Fibroblast of skin of back (primary cell): ENCODE data around the gene EMC7.
"Not testable (repeated sequence)": the region's sequence is repeated elsewhere in the genome, so short reads cannot be mapped to it uniquely, and the experiment has no call there.

Experiments used
- DNase-seq: peaks from one replicate; pipeline ENCODE4 v3.0.0-alpha.2; 2013

EMC7 gene

DNA sequence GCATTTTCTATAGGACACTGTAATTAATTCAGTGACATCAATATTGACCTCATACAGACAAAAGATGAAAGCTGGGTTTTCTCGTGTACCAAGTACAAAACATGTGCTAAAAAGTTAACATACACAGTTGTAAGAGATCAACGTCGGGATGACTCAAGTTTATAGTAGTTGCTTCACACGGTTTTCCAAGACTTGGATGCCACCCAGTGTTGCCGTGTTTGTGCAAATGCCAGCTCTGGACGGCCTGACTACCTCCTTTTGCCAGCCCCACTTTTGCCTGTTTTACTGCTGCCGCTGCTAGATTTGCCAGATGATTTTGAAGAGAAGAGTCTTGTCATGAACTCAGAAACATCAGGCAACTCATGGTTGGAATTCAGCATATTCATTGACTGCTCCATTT, 17.6 kb downstream of the EMC7 start:
- DNase-seq, result no peak

DNA sequence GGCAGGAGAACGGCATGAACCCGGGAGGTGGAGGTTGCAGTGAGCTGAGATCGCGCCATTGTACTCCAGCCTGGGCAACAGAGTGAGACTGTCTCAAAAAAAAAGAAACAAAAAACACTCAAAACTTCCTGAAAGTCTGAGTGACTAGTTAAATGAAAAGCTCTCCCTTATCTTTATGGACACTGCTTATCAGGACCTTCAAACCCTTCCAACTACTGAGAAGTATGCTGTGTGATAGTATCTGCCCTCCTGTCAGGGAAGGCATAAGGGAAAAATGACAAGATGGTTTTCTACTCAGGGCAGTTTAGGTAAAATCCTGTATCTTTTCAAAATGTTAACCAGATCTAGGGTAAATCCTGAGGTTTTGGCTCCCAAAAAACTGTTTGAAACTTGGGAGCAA, 21.8 kb downstream of the EMC7 start:
- DNase-seq, result no peak

GRCh38 chr15:34078900-34079299, 22.8 kb downstream of the EMC7 start:
- DNase-seq, result no peak

DNA sequence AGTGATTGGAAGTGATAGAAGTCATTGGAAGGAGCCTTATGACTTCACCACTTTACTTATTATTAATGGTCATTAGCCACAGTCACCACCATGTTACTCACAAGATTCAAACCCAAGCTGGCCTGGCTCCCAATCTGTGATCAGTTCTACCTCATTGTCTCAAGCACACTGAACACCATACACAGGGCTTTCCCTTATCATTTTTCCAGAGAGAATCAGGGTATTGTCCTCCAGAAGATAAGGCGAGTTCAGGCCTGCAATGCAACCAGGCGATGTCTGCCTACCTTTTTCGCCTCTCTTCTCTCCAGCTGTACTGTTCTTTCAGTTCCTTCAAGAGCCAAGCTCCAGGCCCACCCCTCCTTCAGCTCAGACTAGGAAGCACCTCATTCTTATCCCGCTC, 24.9 kb downstream of the EMC7 start:
- DNase-seq, result no peak

GRCh38 chr15:34070003-34070402, 31.7 kb downstream of the EMC7 start:
- no peak for DNase-seq

- no peak for DNase-seq
Observed at GRCh38 chr15:34065941-34066340, 35.7 kb downstream of the EMC7 start.

GRCh38 chr15:34065261-34065660, 36.4 kb downstream of the EMC7 start:
- DNase-seq, result no peak

- no peak for DNase-seq
Observed at GRCh38 chr15:34064438-34064837, 37.2 kb downstream of the EMC7 start.

DNA sequence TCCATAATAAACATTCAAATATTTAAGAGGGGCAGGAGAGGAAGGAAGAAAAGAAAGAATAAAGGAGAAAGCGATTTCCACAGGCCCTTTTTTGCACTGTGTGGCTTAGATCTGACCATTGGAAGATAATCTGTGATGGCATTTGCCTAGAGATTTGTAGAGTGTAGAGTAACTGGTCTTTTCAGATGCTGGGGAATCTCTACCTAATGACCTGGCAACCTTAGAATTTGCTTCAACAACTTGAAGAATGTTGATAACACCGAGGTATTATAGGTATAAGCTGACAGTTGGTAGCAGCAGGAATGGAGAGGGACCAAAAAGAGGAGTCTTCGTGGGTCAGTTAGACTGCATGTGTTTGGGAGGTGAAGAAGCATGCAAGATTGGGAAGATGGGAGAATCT, 41.7 kb downstream of the EMC7 start:
- no peak for DNase-seq

DNA sequence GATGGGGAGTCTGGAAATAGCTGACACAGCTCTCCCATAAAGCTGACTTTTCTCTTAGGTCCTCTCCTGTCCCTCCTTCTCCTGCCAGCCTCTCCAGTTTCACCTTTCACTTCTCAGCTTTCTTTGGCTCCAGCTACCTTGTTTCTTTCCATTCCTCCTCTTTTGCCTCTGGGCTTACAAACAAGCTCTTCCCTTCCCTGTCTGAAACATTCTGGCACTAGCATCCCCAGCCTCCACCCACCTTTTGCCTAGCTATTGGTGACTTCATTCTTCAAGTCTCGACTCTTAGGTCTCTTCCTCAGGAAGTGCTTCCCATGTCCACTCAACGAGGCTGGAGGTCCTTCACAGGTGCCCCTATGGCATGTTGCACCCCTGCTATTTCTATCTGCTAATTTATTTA, 42.2 kb downstream of the EMC7 start:
- DNase-seq, result no peak

DNA sequence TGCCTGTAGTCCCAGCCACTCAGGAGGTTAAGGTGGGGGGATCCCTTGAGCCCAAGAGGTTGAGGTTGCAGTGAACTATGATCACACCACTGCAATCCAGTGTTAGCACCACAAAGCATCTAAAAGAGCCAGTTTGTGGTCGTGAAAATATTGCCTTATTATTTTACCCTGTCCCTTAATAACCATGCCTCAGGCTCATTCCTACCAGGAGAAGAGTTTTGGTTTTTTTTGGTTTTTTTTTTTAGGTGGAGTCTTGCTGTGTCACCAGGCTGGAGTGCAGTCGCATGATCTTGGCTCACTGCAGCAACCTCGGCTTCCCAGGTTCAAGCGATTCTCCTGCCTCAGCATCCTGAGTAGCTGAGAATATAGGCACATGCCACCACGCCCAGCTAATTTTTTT, 44.8 kb downstream of the EMC7 start:
- DNase-seq, result peak; percentile 91

DNA sequence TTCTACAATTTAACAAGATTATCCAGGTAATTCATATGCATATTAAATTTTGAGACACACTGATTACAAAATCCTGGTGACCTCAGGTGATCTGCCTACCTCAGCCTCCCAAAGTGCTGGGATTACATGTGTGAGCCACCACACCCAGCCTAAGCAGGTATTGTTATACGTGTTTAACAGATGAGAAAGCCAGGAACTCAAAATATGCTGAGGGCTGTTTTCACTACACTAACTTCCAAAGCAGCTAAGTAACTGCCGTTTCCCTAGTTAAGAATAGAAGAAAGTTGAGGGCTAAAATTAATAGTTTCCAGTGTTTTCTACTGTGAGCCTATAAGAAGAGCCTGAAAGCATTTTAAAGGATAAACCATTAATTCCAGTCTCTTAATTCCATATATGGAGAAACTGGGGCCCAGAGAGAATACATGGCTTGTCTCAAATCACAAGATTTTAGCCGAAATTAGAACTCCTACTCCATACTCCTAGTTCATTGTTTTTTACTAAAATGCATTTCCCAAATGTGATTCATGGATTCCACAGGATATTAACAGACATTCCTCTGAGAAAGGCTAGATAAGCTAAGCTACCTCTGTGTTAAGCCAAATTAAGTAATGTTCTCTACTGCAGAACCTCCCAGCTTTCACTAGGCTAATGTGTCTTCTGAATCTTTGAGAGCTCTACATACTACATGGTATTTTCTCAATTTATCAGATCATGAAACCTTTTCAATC, 45.6 kb downstream of the EMC7 start:
- DNase-seq, result peak; percentile 97

DNA sequence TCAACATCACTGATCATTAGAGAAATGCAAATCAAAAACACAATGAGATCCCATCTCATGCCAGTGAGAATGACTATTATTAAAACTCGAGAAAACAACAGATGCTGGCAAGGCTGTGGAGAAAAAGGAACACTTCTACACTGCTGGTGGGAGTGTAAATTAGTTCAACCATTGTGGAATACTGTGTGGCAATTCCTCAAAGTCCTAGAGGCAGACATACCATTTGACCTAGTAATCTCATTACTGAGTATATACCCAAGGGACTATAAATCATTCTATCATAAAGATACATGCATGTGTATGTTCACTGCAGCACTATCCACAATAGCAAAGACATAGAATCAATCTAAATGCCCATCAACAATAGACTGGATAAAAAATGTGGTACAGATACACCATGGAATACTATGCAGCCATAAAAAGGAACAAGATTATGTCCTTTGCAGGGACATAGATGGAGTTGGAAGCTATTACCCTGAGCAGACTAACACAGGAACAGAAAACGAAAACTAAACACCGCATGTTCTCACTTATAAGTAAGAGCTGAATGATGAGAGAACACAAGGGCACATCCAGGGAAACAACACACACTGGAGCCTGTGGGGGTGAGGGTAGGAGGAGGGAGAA, 47.5 kb downstream of the EMC7 start:
- peak; percentile 55 for DNase-seq

GRCh38 chr15:34050385-34050784, 51.3 kb downstream of the EMC7 start:
- DNase-seq, result not testable (repeated sequence)

DNA sequence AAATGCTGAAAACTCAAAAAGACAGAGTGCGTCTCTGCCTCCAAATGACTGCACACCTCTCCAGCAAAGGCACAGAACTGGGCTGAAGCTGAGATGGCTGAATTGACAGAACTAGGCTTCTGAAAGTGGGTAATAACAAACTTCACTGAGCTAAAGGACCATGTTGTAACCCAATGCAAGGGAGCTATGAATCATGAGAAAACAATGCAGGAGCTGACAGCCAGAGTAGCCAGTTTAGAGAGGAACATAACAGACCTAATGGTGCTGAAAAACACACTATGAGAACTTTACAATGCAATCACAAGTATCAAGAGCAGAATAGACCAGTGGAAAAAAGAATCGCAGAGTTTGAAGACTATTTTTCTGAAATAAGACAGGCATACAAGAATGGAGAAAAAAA, 52.5 kb downstream of the EMC7 start:
- DNase-seq, result peak; percentile 92

DNA sequence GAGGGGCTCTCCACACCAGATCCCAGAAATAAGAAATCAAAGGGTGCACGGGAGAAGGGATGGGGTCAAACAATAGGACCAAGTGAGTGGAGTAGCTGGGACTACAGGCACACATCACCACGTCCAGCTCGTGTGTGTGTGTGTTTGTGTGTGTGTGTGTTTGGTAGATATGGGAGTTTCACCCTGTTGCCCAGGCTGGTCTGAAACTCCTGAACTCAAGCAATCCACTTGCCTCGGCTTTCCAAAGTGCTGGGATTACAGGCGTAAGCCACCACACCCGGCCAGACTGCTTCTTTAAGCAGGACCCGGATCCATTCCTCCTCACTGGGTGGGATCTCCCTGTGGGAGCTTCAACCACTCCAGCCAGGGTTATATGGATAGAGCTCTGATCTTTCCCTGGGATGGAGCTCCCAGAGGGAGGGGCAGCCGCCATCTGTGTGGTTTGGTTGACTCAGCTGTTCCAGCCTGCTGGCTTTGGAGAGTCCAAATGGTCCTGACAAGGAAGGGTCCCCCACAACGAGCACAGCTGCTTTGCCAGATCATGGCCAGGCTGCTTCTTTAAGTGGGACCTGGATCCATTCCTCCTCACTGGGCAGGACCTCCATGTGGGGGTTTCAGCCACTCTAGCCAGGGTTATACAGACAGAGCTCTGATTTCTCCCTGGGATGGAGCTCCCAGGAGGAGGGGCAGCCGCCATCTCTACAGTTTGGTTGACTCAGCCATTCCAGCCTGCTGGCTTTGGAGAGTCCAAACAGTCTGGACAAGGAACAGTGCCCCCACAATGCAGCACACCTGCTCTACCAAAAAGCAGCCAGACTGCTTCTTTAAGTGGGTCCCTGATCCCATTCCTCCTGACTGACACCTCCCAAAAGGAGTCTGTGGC, 53.5 kb downstream of the EMC7 start:
- peak; percentile 76 for DNase-seq

GRCh38 chr15:34046471-34047145, 55.1 kb downstream of the EMC7 start:
- DNase-seq, result no peak

- DNase-seq, result no peak
Observed at GRCh38 chr15:34043813-34044212, 57.8 kb downstream of the EMC7 start.

GRCh38 chr15:34043391-34043790, 58.3 kb downstream of the EMC7 start:
- no peak for DNase-seq

DNA sequence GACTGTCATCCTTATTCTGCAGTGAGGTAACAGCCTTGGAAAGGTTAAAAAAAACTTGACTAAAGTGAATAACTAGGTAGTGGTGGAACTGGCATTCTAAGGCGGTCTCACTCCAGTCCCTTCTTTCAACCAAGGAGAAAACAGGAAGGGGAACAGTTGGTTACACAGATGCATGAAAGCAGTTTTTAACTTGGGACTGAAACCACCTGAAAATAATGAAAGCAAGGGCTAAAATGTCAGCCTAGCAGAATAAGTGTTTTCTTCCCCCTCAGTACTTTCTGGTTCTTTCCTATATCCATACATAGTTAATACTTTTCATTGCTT, 61.9 kb downstream of the EMC7 start:
- no peak for DNase-seq

- DNase-seq, result peak; percentile 64
Observed at GRCh38 chr15:34038871-34039789, 62.5 kb downstream of the EMC7 start, which contains the start of gene AVEN. AVEN (minus strand) TSS chr15:34039204; CDS start chr15:34039046, 158 bp downstream.
